Measurements from ENCODE around the gene SMOC2.
"Not testable (repeated sequence)": the region's sequence is repeated elsewhere in the genome, so short reads cannot be mapped to it uniquely, and the experiment has no call there.

The SMOC2 gene

DNA sequence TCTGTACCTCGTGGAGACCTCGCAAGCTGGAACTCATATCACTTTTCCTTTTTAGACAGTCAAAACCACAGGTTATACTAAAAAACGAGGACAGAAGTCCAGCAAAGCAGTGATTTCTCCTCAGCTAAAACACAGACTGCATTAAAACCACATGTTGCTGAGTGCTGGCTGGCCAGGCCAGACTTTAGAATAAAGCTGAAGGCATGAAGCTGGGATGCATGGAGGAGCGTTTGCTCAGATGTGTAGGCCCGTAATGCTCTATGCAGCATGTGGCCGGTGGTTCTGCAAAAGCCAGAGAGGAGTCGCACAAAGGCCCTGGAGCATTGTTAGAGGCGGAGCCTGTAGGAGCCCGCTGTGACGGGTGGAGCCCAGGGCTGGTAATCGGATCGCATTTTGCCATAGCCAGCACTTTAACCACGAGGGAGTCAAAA lies 83.6 kb downstream of the SMOC2 start:
- FAIRE-seq, result no peak

DNA sequence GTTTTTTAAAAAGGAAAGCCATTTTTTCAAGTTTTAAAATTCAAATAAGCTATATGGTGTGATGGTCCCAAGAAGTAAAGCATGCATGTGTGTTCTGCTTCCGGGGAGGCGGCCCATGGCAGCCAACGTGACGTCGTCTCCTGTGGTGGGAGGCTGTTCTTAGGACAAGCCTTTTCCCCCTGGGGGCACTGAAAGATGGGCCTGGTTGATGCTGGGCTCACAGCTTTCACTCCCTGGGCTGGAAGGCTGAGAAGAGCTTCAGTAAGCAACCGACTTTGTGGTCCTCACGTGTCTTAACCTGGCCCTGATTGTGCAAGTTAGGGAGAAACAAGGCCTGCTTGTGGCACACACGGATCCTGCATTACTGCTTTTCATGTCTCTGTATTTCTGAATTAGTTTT lies 84.1 kb downstream of the SMOC2 start:
- FAIRE-seq, result no peak

DNA sequence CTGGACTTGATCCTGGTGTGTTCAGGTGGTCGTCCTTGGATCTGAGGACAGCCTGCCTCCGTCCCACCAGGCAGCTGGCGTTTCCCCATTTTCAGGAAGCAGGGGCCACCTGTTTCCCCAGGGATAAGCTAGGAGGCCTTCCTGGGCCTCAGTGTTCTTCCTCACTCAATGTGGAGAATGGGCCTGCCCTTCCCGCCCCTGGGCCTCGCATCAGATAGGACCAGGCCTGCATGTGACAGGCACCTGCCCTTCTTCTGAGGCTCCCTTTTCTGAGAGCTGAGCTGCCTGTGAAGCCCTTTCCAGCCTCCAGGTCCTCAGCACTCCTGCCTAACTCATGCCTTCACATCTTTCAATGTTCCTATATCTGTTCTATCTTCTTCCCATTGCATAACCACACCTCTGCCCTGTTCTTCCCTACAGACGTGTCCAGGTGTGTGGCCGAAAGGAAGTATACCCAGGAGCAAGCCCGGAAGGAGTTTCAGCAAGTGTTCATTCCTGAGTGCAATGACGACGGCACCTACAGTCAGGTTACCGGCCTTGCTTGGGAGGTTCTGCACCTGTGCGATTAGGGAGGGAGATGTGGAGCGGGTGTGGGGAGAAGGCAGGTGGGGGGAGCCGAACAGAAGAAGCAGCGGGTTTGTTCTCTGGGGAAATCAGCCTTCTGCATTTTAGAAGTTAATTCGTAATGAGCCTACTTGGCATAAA lies 85.1 kb downstream of the SMOC2 start:
- no peak for FAIRE-seq

DNA sequence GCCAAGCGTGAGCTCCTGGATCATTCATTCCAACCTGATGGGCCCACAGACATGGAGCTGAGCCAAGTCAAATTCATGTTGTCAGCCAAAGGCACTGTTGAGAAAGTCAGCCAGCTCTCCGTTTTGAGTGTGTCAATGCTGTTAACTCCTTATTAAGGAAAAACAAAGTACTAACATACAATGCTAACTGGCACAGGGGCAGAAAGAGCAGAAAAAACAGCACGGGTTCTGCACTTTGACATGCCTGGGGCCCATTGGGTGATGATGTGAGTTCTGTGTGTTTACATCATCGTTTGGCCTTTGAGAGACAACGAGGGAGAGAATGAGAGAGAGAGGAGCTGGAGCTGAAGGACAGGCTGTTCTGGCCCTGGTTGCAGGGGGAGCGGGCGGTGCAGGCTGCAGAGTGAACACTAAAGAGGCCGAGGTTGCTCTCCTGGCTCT lies 85.9 kb downstream of the SMOC2 start:
- FAIRE-seq, result no peak

DNA sequence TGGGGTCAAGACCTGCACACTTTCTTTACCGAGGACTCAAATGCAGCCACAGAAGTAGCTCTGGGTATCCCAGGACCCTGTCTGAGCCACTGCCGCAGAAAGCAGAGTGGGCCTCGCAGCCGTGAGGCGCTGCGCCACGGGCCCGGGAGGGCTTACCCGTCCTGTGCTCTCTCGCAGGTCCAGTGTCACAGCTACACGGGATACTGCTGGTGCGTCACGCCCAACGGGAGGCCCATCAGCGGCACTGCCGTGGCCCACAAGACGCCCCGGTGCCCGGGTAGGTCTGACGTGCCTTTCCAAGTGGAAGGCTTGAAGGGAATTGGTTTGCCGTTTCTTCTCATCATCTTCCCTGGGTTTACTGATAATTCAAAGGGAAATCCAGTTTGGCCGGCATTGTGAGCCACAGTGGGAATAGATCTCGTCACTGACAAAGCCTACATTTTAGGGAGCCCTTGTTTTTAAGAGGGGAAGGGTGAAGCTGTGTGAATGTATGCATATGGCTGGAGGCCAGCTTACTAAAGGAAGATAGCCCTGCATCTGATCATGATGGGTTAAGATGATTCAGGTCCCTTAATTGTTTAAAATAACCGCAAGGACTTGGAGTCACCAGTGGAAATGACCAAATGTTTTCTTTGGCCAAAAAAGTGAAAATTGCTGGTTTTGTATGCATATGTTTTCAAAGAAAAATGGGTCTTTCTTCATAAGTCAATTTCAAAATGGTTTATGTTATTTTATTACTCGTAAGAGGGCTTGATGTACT lies 86.6 kb downstream of the SMOC2 start:
- no peak for FAIRE-seq

DNA sequence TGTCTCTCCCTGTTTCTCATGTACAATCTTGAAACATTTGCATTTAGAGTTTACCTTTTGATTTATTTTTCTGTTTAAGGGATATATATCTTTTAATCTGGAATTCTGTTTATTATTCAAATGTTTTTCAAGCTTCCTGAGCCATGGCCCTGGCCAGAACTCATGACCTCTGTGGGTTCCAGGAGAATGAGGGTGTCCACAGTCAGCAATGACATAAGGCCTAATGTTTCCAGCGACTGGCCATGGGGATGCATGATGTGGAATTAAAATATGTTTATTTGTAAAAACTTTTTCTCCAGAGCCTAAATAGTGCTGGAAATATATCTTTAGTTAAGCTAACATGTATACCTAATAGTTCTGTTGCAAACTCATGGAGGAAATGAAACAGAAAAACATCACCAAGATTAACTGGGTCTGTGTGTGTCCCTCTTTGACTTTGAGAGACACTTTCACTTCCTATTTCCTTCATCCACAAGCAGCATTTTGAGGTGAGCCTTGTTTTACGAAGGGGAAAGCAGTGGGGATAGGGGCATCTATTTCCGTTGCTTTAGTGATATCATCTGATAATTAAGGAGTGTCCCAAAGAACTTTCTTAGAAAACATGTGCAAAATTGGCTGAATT lies 87.6 kb downstream of the SMOC2 start:
- no peak for FAIRE-seq

DNA sequence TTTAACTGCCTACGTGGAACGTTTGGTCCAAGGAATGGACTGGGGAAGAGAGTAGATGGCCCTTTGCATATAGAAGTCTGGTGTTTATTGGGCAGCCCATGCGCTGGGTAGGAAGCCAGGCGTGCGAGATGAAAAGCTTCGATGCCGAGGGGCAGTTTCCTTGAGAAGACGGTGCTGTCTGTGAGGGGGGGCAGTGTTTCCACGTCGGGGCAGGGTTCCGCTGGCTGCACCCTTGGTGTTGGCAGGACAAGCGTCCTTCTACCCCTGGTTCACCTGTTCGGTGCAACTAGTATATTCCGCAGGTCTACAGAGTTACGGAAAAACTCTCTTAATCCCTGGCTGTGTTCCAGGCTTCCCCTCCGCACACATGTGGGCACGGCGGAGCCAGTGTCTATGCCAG lies 88.2 kb downstream of the SMOC2 start:
- FAIRE-seq, result no peak

DNA sequence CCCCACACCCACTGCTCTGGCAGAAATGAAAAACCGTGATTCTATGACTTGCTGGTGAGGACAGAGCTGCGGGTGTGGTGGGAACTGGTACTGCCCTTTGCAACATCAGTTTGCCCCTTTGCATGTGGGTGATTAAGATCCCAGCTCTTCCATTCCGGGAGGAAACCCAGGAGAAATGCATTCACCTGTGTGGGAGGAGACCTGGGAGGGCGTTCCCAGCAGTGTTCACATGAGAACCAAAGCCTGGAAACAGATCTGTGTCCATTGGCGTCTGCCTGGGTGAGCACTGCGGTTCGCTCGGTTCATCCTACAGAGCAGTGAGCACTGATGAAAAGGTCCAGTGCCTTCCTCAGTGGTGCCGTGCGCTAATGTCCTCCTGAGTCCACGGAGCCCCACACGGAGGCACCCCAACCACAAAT lies 89.7 kb downstream of the SMOC2 start:
- no peak for FAIRE-seq

DNA sequence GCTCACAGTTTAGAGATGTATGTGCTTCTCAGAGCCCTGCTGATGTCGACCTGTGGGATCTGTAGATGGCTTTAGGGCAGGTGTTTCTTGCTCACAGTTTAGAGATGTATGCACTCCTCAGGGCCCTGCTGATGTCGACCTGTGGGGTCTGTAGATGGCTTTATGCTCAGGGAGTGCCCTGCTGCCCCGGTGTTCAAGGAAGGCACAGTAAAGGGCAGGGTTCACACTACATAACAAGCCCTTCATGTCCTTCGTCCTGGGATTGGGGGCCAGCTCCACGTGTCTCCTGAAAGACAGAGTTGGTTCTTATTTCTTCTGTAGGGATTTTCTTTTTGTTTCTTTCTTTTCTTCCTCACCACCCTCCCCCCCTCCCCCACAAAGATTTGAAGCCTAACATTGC lies 91.1 kb downstream of the SMOC2 start:
- no peak for FAIRE-seq

DNA sequence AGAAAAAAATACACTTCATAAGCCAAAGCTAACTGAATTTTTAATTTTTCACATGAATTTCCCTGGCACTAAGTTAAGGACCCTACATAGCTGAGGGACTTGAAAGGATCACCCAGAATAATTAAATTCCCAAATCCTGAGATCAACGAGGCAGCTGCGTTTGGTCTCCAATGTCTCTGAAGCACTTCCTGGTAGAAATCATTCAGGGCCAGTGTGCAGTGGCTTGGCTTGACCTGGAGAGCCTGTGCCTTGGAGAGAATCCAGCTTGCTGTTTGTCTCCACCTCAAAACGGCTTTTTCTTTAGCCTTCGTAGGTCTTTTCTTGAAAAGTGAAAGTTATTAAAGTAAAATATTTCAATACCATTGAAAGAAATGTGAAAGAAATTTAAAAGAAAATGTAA lies 92.4 kb downstream of the SMOC2 start:
- FAIRE-seq, result no peak

DNA sequence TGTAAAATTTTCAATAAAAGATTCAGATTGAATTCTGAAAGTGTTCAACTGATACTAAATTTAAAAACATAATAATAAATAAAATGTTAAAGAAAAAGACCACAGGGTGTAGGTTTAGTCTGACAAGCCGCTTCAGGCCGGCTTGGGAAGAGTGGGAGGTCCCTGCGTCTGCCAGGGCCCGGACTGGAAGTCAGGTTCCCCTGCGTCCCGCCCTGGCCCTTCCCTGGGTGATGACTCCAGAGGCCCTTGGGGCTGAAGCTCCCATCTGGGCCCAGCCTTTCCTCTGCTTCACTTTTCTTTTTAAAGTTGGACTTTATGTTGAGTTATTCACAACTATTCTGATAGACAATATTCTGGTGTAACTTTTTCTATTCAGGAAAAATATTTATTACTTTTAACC lies 93.3 kb downstream of the SMOC2 start:
- no peak for FAIRE-seq

DNA sequence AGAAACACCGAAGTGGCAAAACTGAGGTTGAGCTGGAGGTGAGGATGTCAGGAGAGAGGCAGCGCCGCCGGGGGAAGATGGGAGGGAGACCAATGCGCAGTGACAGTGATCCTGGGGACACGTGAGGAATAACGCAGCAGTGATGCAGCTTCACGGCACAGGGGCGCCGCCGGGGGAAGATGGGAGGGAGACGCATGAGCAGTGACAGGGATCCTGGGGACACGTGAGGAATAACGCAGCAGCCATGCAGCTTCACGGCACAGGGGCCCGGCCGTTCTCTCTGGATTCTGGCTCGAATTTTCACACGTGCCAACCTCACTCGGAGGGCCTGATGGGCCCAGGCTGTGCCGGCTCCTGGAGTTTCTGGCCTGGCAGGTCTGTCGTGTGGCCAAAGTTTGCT lies 94.7 kb downstream of the SMOC2 start:
- FAIRE-seq, result no peak

DNA sequence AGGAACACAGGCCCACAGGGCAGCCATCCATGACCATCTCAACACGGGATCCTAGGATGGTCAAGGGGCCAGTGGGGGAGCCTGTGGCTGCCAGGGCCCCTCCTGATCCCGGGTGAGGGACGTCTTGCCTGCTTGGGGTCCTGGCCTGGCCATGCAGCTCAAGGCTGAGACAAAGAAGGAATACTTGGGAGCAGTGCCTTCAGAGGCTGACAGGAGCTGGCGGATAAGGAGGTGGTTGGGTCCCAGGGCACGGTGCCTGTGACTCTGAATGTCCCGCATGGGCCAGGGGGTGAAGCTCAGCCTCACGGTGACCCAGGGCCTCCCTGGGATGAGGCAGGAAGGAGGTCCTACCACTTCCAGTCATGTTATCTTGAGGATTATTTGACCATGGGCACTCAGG lies 95.2 kb downstream of the SMOC2 start:
- no peak for FAIRE-seq

DNA sequence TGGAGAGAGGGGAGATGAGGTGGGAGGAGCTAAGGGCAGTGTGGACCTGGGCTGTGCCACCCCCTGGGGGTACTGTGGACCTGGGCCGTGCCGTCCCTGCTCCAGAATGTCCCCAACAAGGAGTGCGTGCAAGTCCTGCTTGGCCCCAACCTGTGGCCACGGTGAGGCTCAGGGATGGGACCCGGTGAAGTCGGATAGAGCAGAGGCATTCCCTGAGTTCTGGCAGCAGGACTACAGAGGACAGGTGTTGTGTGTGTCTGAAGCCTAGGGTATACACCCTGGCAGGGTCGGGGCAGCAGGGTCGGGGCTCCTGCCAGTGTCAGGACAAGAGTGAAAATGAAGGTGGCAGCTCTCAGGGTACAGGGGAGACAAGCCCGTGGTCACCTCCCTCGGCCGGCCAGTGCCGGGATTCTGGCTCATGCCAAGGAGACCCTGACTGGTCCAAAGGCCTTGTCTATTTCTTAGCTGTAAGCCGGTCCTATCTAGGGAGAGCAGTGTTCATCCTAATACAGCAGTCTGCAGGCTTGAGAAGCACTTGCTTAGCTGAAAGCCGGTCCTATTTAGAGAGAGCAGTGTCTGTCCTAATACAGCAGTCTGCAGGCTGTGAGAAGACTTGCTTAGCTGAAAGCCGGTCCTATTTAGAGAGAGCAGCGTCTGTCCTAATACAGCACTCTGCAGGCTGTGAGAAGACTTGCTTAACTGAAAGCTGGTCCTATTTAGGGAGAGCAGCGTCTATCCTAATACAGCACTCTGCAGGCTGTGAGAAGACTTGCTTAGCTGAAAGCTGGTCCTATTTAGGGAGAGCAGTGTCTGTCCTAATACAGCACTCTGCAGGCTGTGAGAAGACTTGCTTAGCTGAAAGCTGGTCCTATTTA lies 95.9 kb downstream of the SMOC2 start:
- no peak for FAIRE-seq

DNA sequence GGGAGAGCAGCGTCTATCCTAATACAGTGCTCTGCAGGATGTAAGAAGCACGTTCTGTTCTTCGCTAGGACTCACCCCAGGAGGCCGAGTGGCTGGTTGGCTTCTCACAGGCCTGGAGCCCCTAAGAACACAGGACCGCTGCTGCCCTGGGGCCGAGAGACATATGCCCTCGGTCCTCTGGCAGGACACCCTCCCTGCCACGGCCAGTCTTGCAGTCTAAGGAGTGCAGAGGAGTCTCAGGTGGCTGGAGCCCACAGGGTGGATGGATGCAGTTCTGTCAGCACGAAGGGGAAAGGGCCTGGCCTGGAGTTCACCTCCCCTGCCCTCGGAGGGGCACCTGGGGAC lies 96.5 kb downstream of the SMOC2 start:
- no peak for FAIRE-seq

DNA sequence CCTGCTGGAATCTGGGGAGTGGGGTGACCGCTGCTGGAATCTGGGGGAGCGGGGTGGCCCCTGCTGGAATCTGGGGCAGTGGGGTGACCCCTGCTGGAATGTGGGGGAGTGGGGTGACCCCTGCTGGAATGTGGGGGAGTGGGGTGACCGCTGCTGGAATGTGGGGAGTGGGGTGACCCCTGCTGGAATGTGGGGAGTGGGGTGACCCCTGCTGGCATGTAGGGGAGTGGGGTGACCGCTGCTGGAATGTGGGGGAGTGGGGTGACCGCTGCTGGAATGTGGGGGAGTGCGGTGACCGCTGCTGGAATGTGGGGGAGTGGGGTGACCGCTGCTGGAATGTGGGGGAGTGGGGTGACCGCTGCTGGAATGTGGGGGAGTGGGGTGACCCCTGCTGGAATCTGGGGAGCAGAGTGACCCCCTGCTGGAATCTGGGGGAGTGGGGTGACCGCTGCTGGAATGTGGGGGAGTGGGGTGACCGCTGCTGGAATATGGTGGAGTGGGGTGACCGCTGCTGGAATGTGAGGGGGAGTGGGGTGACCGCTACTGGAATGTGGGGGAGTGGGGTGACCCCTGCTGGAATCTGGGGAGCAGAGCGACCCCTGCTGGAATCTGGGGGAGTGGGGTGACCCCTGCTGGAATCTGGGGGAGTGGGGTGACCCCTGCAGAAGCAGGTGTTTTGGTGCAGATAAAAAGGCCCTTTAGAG lies 97.4 kb downstream of the SMOC2 start:
- FAIRE-seq, result not testable (repeated sequence)

DNA sequence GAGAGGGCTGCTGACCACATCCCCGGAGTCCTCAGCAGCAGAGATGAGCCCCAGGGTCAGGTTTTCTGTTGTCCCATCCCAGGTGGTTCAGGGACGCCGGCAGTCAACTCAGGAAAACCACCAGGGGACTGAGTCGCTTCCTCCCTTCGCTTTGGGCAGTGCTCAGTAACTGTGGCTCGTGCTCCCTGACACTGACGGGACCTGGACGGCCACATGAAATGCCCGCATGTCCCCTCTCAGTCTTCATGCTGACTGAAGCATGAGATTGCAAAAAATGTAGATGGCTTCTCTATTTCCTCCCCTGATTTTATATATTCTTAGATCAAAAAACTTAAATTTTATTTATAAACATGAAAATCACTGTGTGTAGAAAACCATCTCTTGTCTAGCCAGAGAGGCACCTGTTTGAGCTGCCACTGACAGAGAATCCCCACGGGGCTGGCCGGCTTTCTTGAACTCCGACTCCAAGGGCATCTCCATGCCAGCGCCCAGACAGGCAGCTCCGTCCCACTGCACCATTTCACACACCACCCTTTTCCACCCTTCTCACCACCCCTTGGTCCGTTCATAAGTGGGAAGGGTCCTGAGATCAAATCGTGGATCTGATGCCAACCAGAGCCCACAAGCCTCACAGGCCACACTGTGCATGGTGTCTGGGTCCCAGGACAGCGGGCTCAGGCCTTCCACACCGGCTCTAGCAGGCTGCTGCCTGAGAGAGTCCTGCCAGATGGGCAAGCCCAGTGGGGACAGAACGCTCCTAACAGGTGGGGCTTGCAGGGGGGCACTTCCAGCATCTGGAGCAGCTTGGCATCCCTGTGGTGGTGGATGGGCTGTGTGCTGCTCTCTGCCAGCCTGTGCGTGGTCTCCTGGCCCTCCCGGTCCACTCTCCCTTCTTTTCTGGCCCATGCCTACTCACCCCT lies 98.2 kb downstream of the SMOC2 start:
- FAIRE-seq, result no peak

DNA sequence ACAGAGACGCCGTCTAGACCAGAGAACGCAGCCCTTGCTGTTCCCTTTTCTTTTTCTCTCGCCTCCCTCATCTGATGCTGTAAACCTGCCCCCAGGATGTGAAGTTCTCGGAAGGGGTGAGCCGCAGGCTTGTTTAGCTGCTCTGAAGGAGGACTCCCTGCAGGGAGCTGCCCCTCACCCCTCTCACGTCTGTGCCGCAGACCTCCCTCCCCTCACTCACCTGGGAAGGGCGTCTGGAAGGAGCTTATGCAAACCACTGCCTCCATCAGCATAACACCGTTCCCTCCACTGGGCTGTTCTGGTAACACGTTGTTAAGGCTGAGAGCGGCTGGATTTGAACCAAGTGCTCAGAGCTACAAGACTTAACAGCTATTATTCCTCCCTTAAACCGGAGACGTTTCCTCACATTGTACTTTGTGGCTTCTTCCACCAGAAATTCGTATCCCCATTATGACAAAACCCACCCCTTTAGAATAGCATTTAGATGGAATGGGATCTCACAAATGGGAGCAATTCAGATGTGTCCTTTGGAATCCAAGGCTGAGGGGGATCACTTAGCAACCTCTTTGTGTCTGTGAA lies 99.8 kb downstream of the SMOC2 start:
- FAIRE-seq, result no peak

DNA sequence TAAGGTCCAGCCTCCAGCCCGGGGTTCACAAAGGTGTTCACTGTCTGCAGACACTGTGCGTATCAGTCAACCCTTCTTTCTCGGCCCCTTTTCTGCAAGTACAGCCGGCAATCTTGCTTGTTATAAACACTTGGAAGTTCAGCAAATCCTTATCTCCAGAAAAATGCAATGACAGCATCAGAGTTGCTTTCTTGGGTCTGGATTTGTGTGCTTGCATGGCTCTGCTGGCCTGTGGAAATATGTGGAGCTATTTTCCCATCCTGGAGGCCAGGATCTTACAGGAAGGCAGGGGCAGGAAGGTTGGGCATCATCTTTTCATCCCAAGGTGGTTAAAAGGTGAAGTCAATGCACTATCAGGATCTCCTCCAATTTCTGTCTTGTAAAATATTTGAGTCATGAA lies 100.3 kb downstream of the SMOC2 start:
- FAIRE-seq, result no peak

DNA sequence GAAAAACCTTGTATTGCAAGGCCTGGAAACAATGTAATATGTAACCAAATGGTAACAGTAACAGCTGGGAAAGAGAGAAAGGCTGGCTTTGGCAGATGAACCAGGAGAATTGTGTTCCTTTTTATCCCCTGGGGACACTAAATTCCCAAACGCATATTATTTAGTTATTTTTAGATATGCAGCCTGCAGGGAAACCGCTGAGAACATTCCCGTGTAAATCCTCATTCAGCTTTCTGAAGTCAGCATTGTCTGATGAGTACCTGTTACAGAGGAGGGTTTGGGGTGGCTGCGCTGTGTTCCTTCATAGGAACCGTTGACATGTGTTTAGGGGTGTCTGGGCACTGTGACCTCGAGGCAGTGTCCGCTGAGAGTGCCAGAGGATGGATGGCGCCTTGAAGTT lies 101.3 kb downstream of the SMOC2 start:
- FAIRE-seq, result no peak

DNA sequence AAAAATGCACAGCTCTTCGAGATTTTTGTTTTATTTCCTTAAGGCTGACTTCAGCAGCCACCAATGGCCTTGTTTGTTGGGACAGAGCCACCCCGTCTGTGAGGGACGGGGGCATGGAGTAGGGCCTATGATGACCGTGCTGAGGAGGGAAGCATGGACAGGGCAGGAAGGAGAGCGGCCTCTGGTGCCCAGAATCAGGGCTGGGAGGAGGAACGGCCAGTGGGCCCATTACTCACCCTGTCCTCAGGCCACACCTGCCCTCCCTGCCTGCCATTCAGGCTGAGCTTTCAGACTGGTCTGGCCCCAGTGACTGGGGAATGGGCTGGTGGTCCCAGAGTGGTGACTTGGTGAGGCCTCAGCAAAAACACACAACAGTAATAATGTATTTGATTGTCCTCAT lies 104.4 kb downstream of the SMOC2 start:
- FAIRE-seq, result no peak

All from G401.6 (cell line).